ENCODE measurements around the gene CFAP47. TPM values are rescaled to one million over a fixed set of nuclear protein-coding genes. Genes with fewer than 3 reads are reported as not detected.
"Not testable (repeated sequence)": the region's sequence is repeated elsewhere in the genome, so short reads cannot be mapped to it uniquely, and the experiment has no call there.

The CFAP47 gene
- total and polyA plus RNA-seq, 9 of the 15 experiments (the other 6 are each of a cell fraction or from before 2014, with no cell fraction given) = 0.06 to 0.29 (median 0.13) TPM

- TF ChIP-seq RBM25 (IDR thresholded peaks at IDR 0.05; ENCODE audit: low read depth, low read length, severe bottlenecking) (no peak), NELFE (IDR thresholded peaks at IDR 0.05; ENCODE audit: insufficient read depth, insufficient read length) (no peak)
- TF ChIP-seq, protein P1, sequence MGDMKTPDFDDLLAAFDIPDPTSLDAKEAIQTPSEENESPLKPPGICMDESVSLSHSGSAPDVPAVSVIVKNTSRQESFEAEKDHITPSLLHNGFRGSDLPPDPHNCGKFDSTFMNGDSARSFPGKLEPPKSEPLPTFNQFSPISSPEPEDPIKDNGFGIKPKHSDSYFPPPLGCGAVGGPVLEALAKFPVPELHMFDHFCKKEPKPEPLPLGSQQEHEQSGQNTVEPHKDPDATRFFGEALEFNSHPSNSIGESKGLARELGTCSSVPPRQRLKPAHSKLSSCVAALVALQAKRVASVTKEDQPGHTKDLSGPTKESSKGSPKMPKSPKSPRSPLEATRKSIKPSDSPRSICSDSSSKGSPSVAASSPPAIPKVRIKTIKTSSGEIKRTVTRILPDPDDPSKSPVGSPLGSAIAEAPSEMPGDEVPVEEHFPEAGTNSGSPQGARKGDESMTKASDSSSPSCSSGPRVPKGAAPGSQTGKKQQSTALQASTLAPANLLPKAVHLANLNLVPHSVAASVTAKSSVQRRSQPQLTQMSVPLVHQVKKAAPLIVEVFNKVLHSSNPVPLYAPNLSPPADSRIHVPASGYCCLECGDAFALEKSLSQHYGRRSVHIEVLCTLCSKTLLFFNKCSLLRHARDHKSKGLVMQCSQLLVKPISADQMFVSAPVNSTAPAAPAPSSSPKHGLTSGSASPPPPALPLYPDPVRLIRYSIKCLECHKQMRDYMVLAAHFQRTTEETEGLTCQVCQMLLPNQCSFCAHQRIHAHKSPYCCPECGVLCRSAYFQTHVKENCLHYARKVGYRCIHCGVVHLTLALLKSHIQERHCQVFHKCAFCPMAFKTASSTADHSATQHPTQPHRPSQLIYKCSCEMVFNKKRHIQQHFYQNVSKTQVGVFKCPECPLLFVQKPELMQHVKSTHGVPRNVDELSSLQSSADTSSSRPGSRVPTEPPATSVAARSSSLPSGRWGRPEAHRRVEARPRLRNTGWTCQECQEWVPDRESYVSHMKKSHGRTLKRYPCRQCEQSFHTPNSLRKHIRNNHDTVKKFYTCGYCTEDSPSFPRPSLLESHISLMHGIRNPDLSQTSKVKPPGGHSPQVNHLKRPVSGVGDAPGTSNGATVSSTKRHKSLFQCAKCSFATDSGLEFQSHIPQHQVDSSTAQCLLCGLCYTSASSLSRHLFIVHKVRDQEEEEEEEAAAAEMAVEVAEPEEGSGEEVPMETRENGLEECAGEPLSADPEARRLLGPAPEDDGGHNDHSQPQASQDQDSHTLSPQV (IDR thresholded peaks at IDR 0.05) = no peak
These were observed 299.3 kb downstream of the CFAP47 start (continued) for GRCh38 chrX:36218801-36219200.

DNA sequence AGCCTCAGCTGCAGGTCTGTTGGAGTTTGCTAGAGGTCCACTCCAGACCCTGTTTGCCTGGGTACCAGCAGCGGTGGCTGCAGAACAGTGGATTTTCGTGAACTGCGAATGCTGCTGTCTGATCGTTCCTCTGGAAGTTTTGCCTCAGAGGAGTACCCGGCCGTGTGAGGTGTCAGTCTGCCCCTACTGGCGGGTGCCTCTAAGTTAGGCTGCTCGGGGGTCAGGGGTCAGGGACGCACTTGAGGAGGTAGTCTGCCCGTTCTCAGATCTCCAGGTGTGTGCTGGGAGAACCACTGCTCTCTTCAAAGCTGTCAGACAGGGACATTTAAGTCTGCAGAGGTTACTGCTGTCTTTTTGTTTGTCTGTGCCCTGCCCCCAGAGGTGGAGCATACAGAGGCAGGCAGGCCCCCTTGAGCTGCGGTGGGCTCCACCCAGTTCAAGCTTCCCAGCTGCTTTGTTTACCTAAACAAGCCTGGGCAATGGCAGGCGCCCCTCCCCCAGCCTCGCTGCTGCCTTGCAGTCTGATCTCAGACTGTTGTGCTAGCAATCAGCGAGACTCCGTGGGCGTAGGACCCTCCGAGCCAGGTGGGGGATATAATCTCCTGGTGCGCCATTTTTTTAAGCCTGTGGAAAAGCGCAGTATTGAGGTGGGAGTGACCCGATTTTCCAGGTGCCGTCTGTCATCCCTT is 315.4 kb downstream of the CFAP47 start:
- ATAC-seq; H3K9me3 ChIP-seq (replicated peaks; ENCODE audit: control insufficient read depth, insufficient read depth, low read depth, low read length); H2AFZ ChIP-seq (ENCODE audit: low read depth, low read length); BruUV-seq (replicated peaks); H3K4me2 ChIP-seq (ENCODE audit: insufficient read depth, low read length); CTCF ChIA-PET (ENCODE audit: low intra/inter-chr PET ratio); H3K4me3 ChIP-seq; H3K4me1 ChIP-seq (replicated peaks in 1 of 2; ENCODE audit: control insufficient read depth in 2 of 2, insufficient read depth in 2 of 2, low read length in 2 of 2); H3K27ac ChIP-seq (ENCODE audit: extremely low read depth, low read depth, low read length); POLR2A ChIA-PET; H3K36me3 ChIP-seq (ENCODE audit: control insufficient read depth, insufficient read depth, low read length); H4K20me1 ChIP-seq (replicated peaks; ENCODE audit: control insufficient read depth, insufficient read depth, low read length); in situ Hi-C loops (cut with MboI); FAIRE-seq; DNase-seq (ENCODE audit: extremely low read depth in 1 of 4, low spot score in 3 of 4); H3K9ac ChIP-seq (ENCODE audit: insufficient read depth in 1 of 2, low read depth in 2 of 2, low read length in 2 of 2); intact Hi-C loops (cut with micrococcal nuclease); H3K9me1 ChIP-seq (ENCODE audit: control insufficient read depth, insufficient read depth, low read length); H3K79me2 ChIP-seq (ENCODE audit: control insufficient read depth, insufficient read depth, low read length); H3K27me3 ChIP-seq (ENCODE audit: control insufficient read depth in 2 of 2, insufficient read depth in 2 of 2, low read length in 2 of 2): not testable (repeated sequence)
- 6% methylated on average over 3 of the region's 21 CpGs for WGBS (ENCODE audit: insufficient coverage, low coverage, missing lambda C conversion rate)

Data from K562 (cell line).